Measurements from ENCODE around the gene RDH16.
"Not testable (repeated sequence)": the region's sequence is repeated elsewhere in the genome, so short reads cannot be mapped to it uniquely, and the experiment has no call there.

DNA sequence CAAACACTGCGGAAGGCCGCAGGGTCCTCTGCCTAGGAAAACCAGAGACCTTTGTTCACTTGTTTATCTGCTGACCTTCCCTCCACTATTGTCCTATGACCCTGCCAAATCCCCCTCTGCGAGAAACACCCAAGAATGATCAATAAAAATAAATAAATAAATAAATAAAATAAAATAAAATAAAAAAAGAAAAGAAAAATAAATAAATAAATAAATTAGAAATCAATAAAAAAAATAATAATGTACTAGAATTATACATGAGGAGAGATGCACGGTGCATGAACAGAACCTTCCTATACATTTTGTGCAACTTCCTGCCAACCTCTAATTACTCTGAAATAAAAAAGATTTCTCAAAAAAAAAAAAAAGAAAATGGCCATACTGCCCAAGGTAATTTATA is 7.7 kb upstream of the RDH16 start:
- TF ChIP-seq, protein P1, sequence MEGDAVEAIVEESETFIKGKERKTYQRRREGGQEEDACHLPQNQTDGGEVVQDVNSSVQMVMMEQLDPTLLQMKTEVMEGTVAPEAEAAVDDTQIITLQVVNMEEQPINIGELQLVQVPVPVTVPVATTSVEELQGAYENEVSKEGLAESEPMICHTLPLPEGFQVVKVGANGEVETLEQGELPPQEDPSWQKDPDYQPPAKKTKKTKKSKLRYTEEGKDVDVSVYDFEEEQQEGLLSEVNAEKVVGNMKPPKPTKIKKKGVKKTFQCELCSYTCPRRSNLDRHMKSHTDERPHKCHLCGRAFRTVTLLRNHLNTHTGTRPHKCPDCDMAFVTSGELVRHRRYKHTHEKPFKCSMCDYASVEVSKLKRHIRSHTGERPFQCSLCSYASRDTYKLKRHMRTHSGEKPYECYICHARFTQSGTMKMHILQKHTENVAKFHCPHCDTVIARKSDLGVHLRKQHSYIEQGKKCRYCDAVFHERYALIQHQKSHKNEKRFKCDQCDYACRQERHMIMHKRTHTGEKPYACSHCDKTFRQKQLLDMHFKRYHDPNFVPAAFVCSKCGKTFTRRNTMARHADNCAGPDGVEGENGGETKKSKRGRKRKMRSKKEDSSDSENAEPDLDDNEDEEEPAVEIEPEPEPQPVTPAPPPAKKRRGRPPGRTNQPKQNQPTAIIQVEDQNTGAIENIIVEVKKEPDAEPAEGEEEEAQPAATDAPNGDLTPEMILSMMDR (IDR thresholded peaks at IDR 0.05): not testable (repeated sequence)
- TF ChIP-seq POLR2A (IDR thresholded peaks at IDR 0.05): not testable (repeated sequence)

Data from tibial nerve (tissue), 3 donors.